Measurements from ENCODE around the gene GARIN3. TPM values are rescaled to one million over a fixed set of nuclear protein-coding genes. Genes with fewer than 3 reads are reported as not detected.

The GARIN3 gene
- total RNA-seq, 3 donors from 2014 or later, result not detected

- no peaks in the 10 kb centered on the region for H3K9me3 ChIP-seq
- intact Hi-C loops (cut with DNase I; ENCODE audit: low total_unique reads), result no loop called here
- no peak overlapping the region for H3K4me3 ChIP-seq
- no peaks in the 10 kb centered on the region for H3K27me3 ChIP-seq
- H3K27ac ChIP-seq, result no peak overlapping the region
- H3K4me1 ChIP-seq, result no peaks in the 10 kb centered on the region
- H3K36me3 ChIP-seq, result no peaks in the 10 kb centered on the region
- no peak for DNase-seq (ENCODE audit: low spot score in 2 of 2)
- TF ChIP-seq CTCF (IDR thresholded peaks at IDR 0.05) (no peak), POLR2A (IDR thresholded peaks at IDR 0.05) (no peak), POLR2AphosphoS5 (IDR thresholded peaks at IDR 0.05) (no peak)
Measured at GRCh38 chr5:157113002-157113401, 53.1 kb downstream of the GARIN3 start.

Other genes starting within 250 kb of the GARIN3 start
- gene TIMD4, start 203.0 kb downstream of the GARIN3 start, total RNA-seq, result 1 to 10 TPM in 1 of 3 donors, under 1 TPM in 1, not detected in 1; 0.88 to 2.4 TPM
- 1 to 10 TPM in 1 of 3 donors, under 1 TPM in 1, not detected in 1; 0.44 to 2.9 TPM for gene HAVCR1, start 107.1 kb downstream of the GARIN3 start, total RNA-seq
- 10 to 100 TPM; 10.8 to 26.6 (median 13.3) TPM for gene HAVCR2, start 57.2 kb downstream of the GARIN3 start, total RNA-seq
- 10 to 100 TPM; 12.2 to 15.5 (median 14.4) TPM for gene MED7, start 23.4 kb downstream of the GARIN3 start, total RNA-seq
- 1 to 10 TPM; 3.3 to 4.4 (median 3.4) TPM for gene ITK, start 14.6 kb upstream of the GARIN3 start, total RNA-seq
- gene CYFIP2, start 99.9 kb upstream of the GARIN3 start, total RNA-seq, result 10 to 100 TPM in 2 of 3 donors, 1 to 10 TPM in 1; 6.2 to 15.5 (median 12.1) TPM